Right lobe of liver (tissue), 6 donors: Measurements from ENCODE around the gene CXCL10. TPM values are rescaled to one million over a fixed set of nuclear protein-coding genes. Genes with fewer than 3 reads are reported as not detected.

Experiments
- ATAC-seq, 4 donors: fragments of 200-7000 bp; cut with Tn5 transposase; one replicate each; pipeline ENCODE4 v1.9.1; 2020; ENCODE audit warnings: mild to moderate bottlenecking in 4 of 4, moderate library complexity in 4 of 4
- DNase-seq, 3 donors: peaks; one replicate each; pipeline ENCODE4 v3.0.0-alpha.2; 2020
- H3K27ac ChIP-seq, 3 donors: fragments of 200-600 bp; one replicate each; pipeline ENCODE4 v1.8.0; 2022
- H3K27me3 ChIP-seq, 2 donors: fragments of 200-600 bp; one replicate each; pipeline ENCODE4 v1.8.0; 2022
- H3K36me3 ChIP-seq, 4 donors: fragments of 200-600 bp; sonication (generic) in 1 of 4; one replicate each; pipeline versions ENCODE4 v1.5.1 to v1.8.0; 2017 to 2022; ENCODE audit warnings: control low read depth in 1 of 4
- H3K4me1 ChIP-seq, 4 donors: fragments of 200-600 bp; sonication (generic) in 1 of 4; one replicate each; pipeline versions ENCODE4 v1.5.1 to v1.8.0; 2017 to 2022; ENCODE audit warnings: control low read depth in 1 of 4
- H3K4me3 ChIP-seq, 3 donors: fragments of 200-600 bp; one replicate each; pipeline ENCODE4 v1.8.0; 2022
- H3K9me3 ChIP-seq, 4 donors: fragments of 200-600 bp; sonication (generic) in 1 of 4; one replicate each; pipeline versions ENCODE4 v1.5.1 to v1.8.0; 2017 to 2022; ENCODE audit warnings: control low read depth in 1 of 4
- POLR2A ChIP-seq: fragments of 450-650 bp; IDR thresholded peaks from one replicate; pipeline ENCODE4 v1.6.1; 2017; ENCODE audit warnings: antibody characterized with exemption, mild to moderate bottlenecking
- WGBS: methylation state at CpG from one replicate; pipeline ENCODE4 v1.1.6; 2018; ENCODE audit warnings: low coverage, low lambda C conversion rate; ENCODE audit not compliant: insufficient coverage; ENCODE audit errors: missing lambda C conversion rate; 5-methylcytosine and 5-hydroxymethylcytosine counted together
- intact Hi-C, 2 donors: fragments of 100-400 bp; cut with DNase I; formaldehyde crosslinking; loops; one replicate each; pipeline versions ENCODE4 v1.11.2 to v1.14.1; 2022
- total RNA-seq, 6 experiments: library from RNA; depleted of rRNA in 2 of 6; stranded (reverse); fragments of >200 nt in 2 of 6; fragmentation: NEBNext Ultra II Directional in 3 of 6; extraction: Animal tissue kit (Norgen Biotek cat#: 25700) in 3 of 6; gene quantifications; one replicate each; pipeline versions ENCODE4 v1.1.0 to v1.2.4, GENCODE V29; 2016 to 2023
- TF ChIP-seq, protein P1 (sequence below), 4 donors: fragments of 200-600 bp in 3 of 4; fragments of 450-650 bp in 1 of 4; IDR thresholded peaks; one replicate each; pipeline versions ENCODE4 v1.5.1 to v1.8.0; 2016 to 2022; ENCODE audit warnings: antibody characterized with exemption in 4 of 4, mild to moderate bottlenecking in 2 of 4
- donor health status: DM: no; HTN: yes; CAD: no.
- donor health status: DM: no; HTN: no; CAD: no.
- donor health status: DM: no; HTN: no; CAD: no.
- donor health status: DM: no; HTN: yes; CAD: no.
- donor health status: DM: no; HTN: yes; CAD: no.

Gene CXCL10
- total RNA-seq, 6 experiments from 2014 or later = 0.42 to 7.0 (median 5.4) TPM; not detected in 1

DNA sequence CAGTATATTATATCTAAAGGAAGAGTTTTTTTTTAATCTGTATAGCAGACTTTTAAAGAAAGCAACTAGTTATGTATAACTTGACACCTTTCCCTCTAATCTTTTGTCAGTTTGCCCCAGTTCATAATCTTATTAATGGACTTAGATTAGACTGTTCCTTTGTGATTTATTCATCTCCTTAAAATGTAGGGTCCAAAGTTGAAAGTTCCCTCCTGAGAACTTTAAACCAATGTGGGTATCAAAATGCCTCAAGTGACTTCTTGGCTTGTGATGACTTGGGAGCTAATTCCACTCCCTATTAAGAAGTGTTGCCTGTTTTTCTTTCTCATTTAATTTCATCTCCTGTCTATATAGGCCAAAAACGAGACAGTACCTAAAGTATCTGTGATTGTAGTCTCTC, 26.2 kb downstream of the CXCL10 start:
- no peak overlapping the region for H3K27ac ChIP-seq
- ATAC-seq (no peak), DNase-seq (no peak)
- H3K9me3 ChIP-seq = no peaks in the 10 kb centered on the region
- no peak overlapping the region for H3K4me3 ChIP-seq
- H3K4me1 ChIP-seq = no peaks in the 10 kb centered on the region
- intact Hi-C loops = loop anchor here in 1 of 2 donors (10.0 kb wide), 1 partner anchor 68 kb away; no protein-coding TSS in a partner anchor
- H3K36me3 ChIP-seq = no peaks in the 10 kb centered on the region
- H3K27me3 ChIP-seq = no peaks in the 10 kb centered on the region
- WGBS = 33% methylated on average over 1 of the region's 1 CpG
- TF ChIP-seq, protein P1, sequence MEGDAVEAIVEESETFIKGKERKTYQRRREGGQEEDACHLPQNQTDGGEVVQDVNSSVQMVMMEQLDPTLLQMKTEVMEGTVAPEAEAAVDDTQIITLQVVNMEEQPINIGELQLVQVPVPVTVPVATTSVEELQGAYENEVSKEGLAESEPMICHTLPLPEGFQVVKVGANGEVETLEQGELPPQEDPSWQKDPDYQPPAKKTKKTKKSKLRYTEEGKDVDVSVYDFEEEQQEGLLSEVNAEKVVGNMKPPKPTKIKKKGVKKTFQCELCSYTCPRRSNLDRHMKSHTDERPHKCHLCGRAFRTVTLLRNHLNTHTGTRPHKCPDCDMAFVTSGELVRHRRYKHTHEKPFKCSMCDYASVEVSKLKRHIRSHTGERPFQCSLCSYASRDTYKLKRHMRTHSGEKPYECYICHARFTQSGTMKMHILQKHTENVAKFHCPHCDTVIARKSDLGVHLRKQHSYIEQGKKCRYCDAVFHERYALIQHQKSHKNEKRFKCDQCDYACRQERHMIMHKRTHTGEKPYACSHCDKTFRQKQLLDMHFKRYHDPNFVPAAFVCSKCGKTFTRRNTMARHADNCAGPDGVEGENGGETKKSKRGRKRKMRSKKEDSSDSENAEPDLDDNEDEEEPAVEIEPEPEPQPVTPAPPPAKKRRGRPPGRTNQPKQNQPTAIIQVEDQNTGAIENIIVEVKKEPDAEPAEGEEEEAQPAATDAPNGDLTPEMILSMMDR (IDR thresholded peaks at IDR 0.05) = no peak
- TF ChIP-seq POLR2A = no peak

DNA sequence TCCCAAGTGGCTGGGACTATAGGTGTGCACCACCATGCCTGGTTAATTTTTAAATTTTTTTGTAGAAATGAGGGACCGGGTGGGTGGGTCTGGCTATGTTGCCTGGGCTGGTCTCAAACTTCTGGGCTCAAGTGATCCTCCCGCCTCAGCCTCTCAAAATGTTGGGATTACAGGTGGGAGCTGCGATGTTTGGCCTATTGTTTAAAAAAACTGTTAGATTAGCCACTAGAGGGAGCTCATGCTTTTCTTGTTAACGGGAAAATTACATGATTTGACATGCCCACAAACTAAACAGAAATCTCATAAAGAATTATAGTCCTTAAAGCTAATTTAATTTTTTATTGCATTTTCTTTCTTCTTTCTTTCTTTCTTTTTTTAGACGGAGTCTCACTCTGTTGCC, 27.6 kb downstream of the CXCL10 start:
- intact Hi-C loops = loop anchor here in 1 of 2 donors (10.0 kb wide), 1 partner anchor 69 kb away; no protein-coding TSS in a partner anchor
- H3K27ac ChIP-seq = no peak overlapping the region
- no peaks in the 10 kb centered on the region for H3K27me3 ChIP-seq
- 9% methylated on average over 5 of the region's 5 CpGs for WGBS
- no peaks in the 10 kb centered on the region for H3K9me3 ChIP-seq
- peak; percentile 59 to 70 (median 64) for ATAC-seq
- H3K4me3 ChIP-seq = no peak overlapping the region
- peaks cover 0 to 3% (median 0%) of the 10 kb centered on the region in 4 donors for H3K4me1 ChIP-seq
- no peak for DNase-seq
- no peak for TF ChIP-seq POLR2A
- TF ChIP-seq, protein P1 (IDR thresholded peaks at IDR 0.05) = peak; percentile 58 to 73 (median 68)
- H3K36me3 ChIP-seq = no peaks in the 10 kb centered on the region

DNA sequence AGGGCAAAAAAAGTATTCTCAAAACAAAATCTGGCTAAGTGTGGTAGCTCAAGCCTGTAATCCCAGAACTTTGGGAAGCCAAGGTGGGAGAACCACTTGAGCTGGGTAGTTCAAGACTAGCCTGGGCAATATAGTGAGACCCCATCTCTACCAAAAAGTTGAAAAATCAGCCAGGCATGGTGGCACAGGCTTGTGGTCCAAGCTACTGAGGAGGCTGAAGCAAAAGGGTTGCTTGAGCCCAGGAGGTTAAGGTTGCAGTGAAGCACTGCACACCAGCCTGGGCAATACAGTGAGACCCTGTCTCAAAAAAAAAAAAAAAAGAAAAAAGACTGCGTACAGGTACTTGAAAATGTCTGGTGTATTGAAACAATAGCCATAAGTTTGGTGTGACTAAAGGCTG, 30.8 kb downstream of the CXCL10 start:
- Histone ChIP-seq H3K27me3 (no peaks in the 10 kb centered on the region), H3K9me3 (no peaks in the 10 kb centered on the region), H3K4me3 (no peak overlapping the region), H3K27ac (no peak overlapping the region), H3K4me1 (peaks cover 0 to 17% (median 8%) of the 10 kb centered on the region in 4 donors), H3K36me3 (no peaks in the 10 kb centered on the region)
- DNase-seq (no peak), ATAC-seq (no peak)
- TF ChIP-seq, protein P1 (IDR thresholded peaks at IDR 0.05) = no peak
- no peak for TF ChIP-seq POLR2A
- intact Hi-C loops = loop anchor here in 1 of 2 donors (10.0 kb wide), 1 partner anchor 72 kb away; no protein-coding TSS in a partner anchor
- 50% methylated on average over 1 of the region's 1 CpG for WGBS

DNA sequence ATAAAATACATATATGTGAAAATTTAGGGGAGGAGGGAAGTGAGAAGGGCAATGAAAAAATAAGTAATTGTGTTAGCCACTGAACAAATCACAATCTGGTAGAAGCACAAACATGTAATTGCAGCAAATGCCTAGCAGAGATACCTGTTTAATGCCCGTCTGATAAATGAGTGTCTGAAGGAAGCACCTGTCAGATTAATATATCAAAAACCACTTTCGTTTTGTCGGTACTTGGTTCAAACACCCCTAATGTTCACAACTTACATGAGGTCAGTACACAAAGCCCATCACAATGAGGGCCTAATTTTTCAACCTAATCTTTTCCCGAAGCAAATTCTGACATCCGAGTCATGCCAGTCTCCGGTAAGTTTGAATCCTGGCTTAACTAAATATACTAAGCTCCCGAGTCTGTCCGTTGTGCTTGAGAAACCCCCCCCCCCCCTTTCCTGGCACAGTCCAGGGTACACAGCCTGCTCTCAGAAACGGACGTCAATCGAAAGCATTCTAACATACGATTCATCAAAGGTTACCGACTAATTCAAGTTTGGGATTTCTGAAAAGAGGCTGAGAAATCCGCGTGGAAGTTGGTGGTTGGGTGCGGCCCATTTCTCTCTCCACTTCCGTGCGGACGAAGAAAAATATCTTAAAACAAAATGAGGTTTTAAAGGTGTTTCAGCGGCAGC, 33.3 kb downstream of the CXCL10 start:
- Histone ChIP-seq H3K36me3 (no peaks in the 10 kb centered on the region), H3K27me3 (no peaks in the 10 kb centered on the region), H3K4me3 (peak overlapping the region; percentile 78 to 91 (median 87)), H3K4me1 (peaks cover 0 to 17% (median 8%) of the 10 kb centered on the region in 4 donors), H3K27ac (peak overlapping the region in 2 of 3 donors; percentile 30 to 39), H3K9me3 (no peaks in the 10 kb centered on the region)
- no peak for TF ChIP-seq POLR2A
- TF ChIP-seq, protein P1 (IDR thresholded peaks at IDR 0.05) = no peak
- ATAC-seq = peak; percentile 8 to 29 (median 20)
- no peak for DNase-seq
- intact Hi-C loops = loop anchor here (5.0 to 10.0 kb wide), 2 partner anchors 75 to 78 kb away; no protein-coding TSS in a partner anchor
- under 1% methylated on average over 20 of the region's 20 CpGs for WGBS
